DND-41 (cell line): ENCODE results near the gene TMEM250.

Experiments used
- ATAC-seq: fragments of 200-7000 bp; cut with Tn5 transposase; 3 replicates; pipeline ENCODE4 v1.9.1; 2021; ENCODE audit warnings: low read depth; ENCODE audit not compliant: insufficient read depth
- DNase-seq: peaks from one replicate; pipeline ENCODE4 v3.0.0-alpha.2; 2020
- H2AFZ ChIP-seq: 2 replicates; pipeline ENCODE4 v1.6.0; 2012; ENCODE audit warnings: low read depth, low read length
- H3K27ac ChIP-seq: 2 replicates; pipeline ENCODE4 v1.5.1; 2012; ENCODE audit warnings: low read length, inconsistent platforms
- H3K27me3 ChIP-seq: fragments of 200-600 bp; sonication (generic); 2 replicates; pipeline ENCODE4 v1.6.0; 2012; ENCODE audit warnings: low read length, mild to moderate bottlenecking, inconsistent platforms; ENCODE audit not compliant: insufficient read depth, poor library complexity
- H3K36me3 ChIP-seq: 2 replicates; pipeline ENCODE4 v1.5.1; 2012; ENCODE audit warnings: low read length, inconsistent platforms; ENCODE audit not compliant: insufficient read depth
- H3K4me1 ChIP-seq: 2 replicates; pipeline ENCODE4 v1.5.1; 2012; ENCODE audit warnings: mild to moderate bottlenecking, low read length; ENCODE audit not compliant: insufficient read depth
- H3K4me2 ChIP-seq: 2 replicates; pipeline ENCODE4 v1.6.0; 2012; ENCODE audit warnings: mild to moderate bottlenecking, moderate library complexity, low read length, inconsistent platforms; ENCODE audit not compliant: insufficient read depth
- H3K4me3 ChIP-seq, 2 experiments: fragments of 200-600 bp in 1 of 2; shearing (Covaris generic) in 1 of 2; 2 replicates each; pipeline ENCODE4 v1.5.1; 2012 to 2016; ENCODE audit warnings: inconsistent platforms in 2 of 2, low read length in 2 of 2, mild to moderate bottlenecking in 2 of 2, low read depth in 1 of 2, moderate library complexity in 1 of 2
- H3K79me2 ChIP-seq: 2 replicates; pipeline ENCODE4 v1.6.0; 2012; ENCODE audit warnings: low read length, inconsistent platforms; ENCODE audit not compliant: insufficient read depth
- H3K9ac ChIP-seq: 2 replicates; pipeline ENCODE4 v1.6.0; 2012; ENCODE audit warnings: low read depth, mild to moderate bottlenecking, inconsistent platforms, low read length, moderate library complexity
- H3K9me3 ChIP-seq: 2 replicates; pipeline ENCODE4 v1.5.1; 2012; ENCODE audit warnings: low read length, moderate library complexity, mild to moderate bottlenecking, inconsistent platforms; ENCODE audit not compliant: insufficient read depth, severe bottlenecking
- H4K20me1 ChIP-seq: 2 replicates; pipeline ENCODE4 v1.6.0; 2012; ENCODE audit warnings: low read length; ENCODE audit not compliant: insufficient read depth
- CTCF ChIP-seq: IDR thresholded peaks from 2 replicates; pipeline ENCODE4 v1.5.1; 2012; ENCODE audit warnings: borderline replicate concordance, low read length, moderate library complexity, mild to moderate bottlenecking; ENCODE audit not compliant: poor library complexity, severe bottlenecking; ENCODE audit errors: extremely low read depth
- EZH2 ChIP-seq: IDR thresholded peaks from 3 replicates; pipeline ENCODE4 v1.6.1; 2012; ENCODE audit warnings: borderline replicate concordance, low read depth, mild to moderate bottlenecking, moderate library complexity, low read length, inconsistent platforms; ENCODE audit not compliant: severe bottlenecking

TMEM250 gene

GRCh38 chr9:136095070-136096058 is 23.3 kb downstream of the TMEM250 start, which contains the start of gene NACC2:
Gene NACC2 (minus strand): TSS chr9:136095289. CDS start chr9:136050521, 44,768 bp downstream.
- no peak for DNase-seq
- no peak within 1 kb of the TSS for H3K9ac ChIP-seq

GRCh38 chr9:136093995-136094881 is 24.4 kb downstream of the TMEM250 start:
- Histone ChIP-seq H4K20me1 (no peaks in the 10 kb centered on the region), H2AFZ (no peak overlapping the region), H3K27me3 (no peaks in the 10 kb centered on the region), H3K36me3 (no peaks in the 10 kb centered on the region), H3K79me2 (no peaks in the 10 kb centered on the region), H3K4me3 (no peak overlapping the region), H3K9ac (no peak overlapping the region), H3K4me1 (no peaks in the 10 kb centered on the region), H3K9me3 (no peaks in the 10 kb centered on the region), H3K27ac (no peak overlapping the region), H3K4me2 (no peak overlapping the region)
- no peak for DNase-seq
- no peak for ATAC-seq
- TF ChIP-seq EZH2 (no peak), CTCF (no peak)

More at GRCh38 chr9:136095070-136096058, 23.3 kb downstream of the TMEM250 start, which contains the start of gene NACC2:
- Histone ChIP-seq H2AFZ (no peak within 1 kb of the TSS), H3K36me3 (no peaks in the 10 kb centered on the region), H3K27me3 (no peaks in the 10 kb centered on the region), H3K4me1 (no peaks in the 10 kb centered on the region), H3K27ac (no peak within 1 kb of the TSS), H4K20me1 (no peaks in the 10 kb centered on the region), H3K79me2 (no peaks in the 10 kb centered on the region), H3K4me3 (no peak within 1 kb of the TSS), H3K9me3 (no peaks in the 10 kb centered on the region), H3K4me2 (no peak within 1 kb of the TSS)
- TF ChIP-seq CTCF (no peak), EZH2 (no peak)
- no peak for ATAC-seq

GRCh38 chr9:136093346-136093986 is 25.2 kb downstream of the TMEM250 start:
- H3K27ac ChIP-seq = no peak overlapping the region
- H2AFZ ChIP-seq = no peak overlapping the region

More at GRCh38 chr9:136093346-136093986, 25.2 kb downstream of the TMEM250 start:
- Histone ChIP-seq H3K4me3 (no peak overlapping the region), H3K9ac (no peak overlapping the region), H3K4me1 (peaks cover 5% of the 10 kb centered on the region; the same call in 1 of the 2 replicates), H3K36me3 (no peaks in the 10 kb centered on the region), H3K27me3 (peaks cover 6% of the 10 kb centered on the region), H3K4me2 (no peak overlapping the region), H3K79me2 (no peaks in the 10 kb centered on the region), H4K20me1 (no peaks in the 10 kb centered on the region; the same call in 1 of the 2 replicates), H3K9me3 (no peaks in the 10 kb centered on the region)
- TF ChIP-seq EZH2 (no peak), CTCF (no peak)
- no peak for ATAC-seq
- no peak for DNase-seq
